K562 (cell line): ENCODE measurements around the gene PPP1R10. TPM values are rescaled to one million over a fixed set of nuclear protein-coding genes. Genes with fewer than 3 reads are reported as not detected.

Experiments used
- ATAC-seq: fragments of 200-7000 bp; cut with Tn5 transposase; 3 replicates; pipeline ENCODE4 v1.9.1; 2020; ENCODE audit warnings: moderate library complexity
- BruUV-seq: library from RNA; stranded (reverse); fragments of 400-500 nt; replicated peaks from 2 replicates; lab custom pipeline; 2021; lab: Mats Ljungman, UMichigan
- CTCF ChIA-PET: fragments of 300-600 bp; formaldehyde crosslinking; extraction: SDS; loops from one replicate; lab custom pipeline; 2021; ENCODE audit warnings: low intra/inter-chr PET ratio; lab: Yijun Ruan, JAX
- POLR2A ChIA-PET: fragments of 300-600, 350-650 bp; sonication (Branson Sonifier 250); formaldehyde crosslinking; extraction: SDS; loops from one replicate; lab custom pipeline; 2021; ENCODE audit warnings: antibody characterized with exemption, inconsistent platforms; lab: Yijun Ruan, JAX
- DNase-seq, 4 experiments: peaks; one replicate each; pipeline versions ENCODE4 v3.0.0 to v3.0.0-alpha.2; 2011 to 2018; ENCODE audit warnings: low spot score in 3 of 4, mixed read lengths in 3 of 4; ENCODE audit errors: extremely low read depth in 1 of 4
- FAIRE-seq: peaks from 2 replicates; lab custom pipeline; 2011; peaks lifted over from hg19 to GRCh38; lab: Jason Lieb, UNC
- H2AFZ ChIP-seq: 2 replicates; pipeline ENCODE4 v1.6.0; 2011; ENCODE audit warnings: low read depth, low read length, control low read depth, inconsistent platforms
- H3K27ac ChIP-seq: fragments of 200-600 bp; 3 replicates; pipeline ENCODE4 v1.8.0; 2011; ENCODE audit warnings: low read depth, mild to moderate bottlenecking, control low read depth, inconsistent platforms, low read length, moderate library complexity, mixed read lengths; ENCODE audit errors: extremely low read depth
- H3K27me3 ChIP-seq, 2 experiments: fragments of 300-600 bp in 1 of 2; 2 replicates in 1 of 2; 3 replicates in 1 of 2; pipeline versions ENCODE4 v1.6.0 to v1.8.0; 2011; ENCODE audit warnings: inconsistent platforms in 2 of 2, low read length in 2 of 2, mild to moderate bottlenecking in 1 of 2, mixed read lengths in 1 of 2, moderate library complexity in 1 of 2; ENCODE audit not compliant: control insufficient read depth in 2 of 2, insufficient read depth in 2 of 2
- H3K36me3 ChIP-seq: fragments of 300-600 bp; 3 replicates; pipeline ENCODE4 v1.8.0; 2011; ENCODE audit warnings: mild to moderate bottlenecking, low read length, inconsistent platforms; ENCODE audit not compliant: control insufficient read depth, insufficient read depth
- H3K4me1 ChIP-seq, 2 experiments: fragments of 200-600 bp in 1 of 2; replicated peaks in 1 of 2; 2 replicates in 1 of 2; 3 replicates in 1 of 2; pipeline versions ENCODE4 v1.5.1 to v1.8.0; 2011; ENCODE audit warnings: inconsistent platforms in 2 of 2, low read length in 2 of 2, mild to moderate bottlenecking in 1 of 2, mixed read lengths in 1 of 2, moderate library complexity in 1 of 2; ENCODE audit not compliant: control insufficient read depth in 2 of 2, insufficient read depth in 2 of 2
- H3K4me2 ChIP-seq: 2 replicates; pipeline ENCODE4 v1.6.1; 2011; ENCODE audit warnings: low read length, control low read depth, inconsistent platforms, mixed read lengths; ENCODE audit not compliant: insufficient read depth
- H3K4me3 ChIP-seq: fragments of 200-600 bp; sonication (generic), shearing (Covaris generic); 2 replicates; pipeline ENCODE4 v1.5.1; 2016; ENCODE audit warnings: control low read depth, inconsistent platforms
- H3K79me2 ChIP-seq: fragments of 200-600 bp; 3 replicates; pipeline ENCODE4 v1.8.0; 2011; ENCODE audit warnings: low read length, inconsistent platforms; ENCODE audit not compliant: control insufficient read depth, insufficient read depth
- H3K9ac ChIP-seq, 2 experiments: 2 replicates each; pipeline versions ENCODE4 v1.6.0 to v1.6.1; 2011; ENCODE audit warnings: low read depth in 2 of 2, low read length in 2 of 2, control low read depth in 1 of 2, inconsistent platforms in 1 of 2, mild to moderate bottlenecking in 1 of 2, mixed read lengths in 1 of 2; ENCODE audit not compliant: insufficient read depth in 1 of 2
- H3K9me1 ChIP-seq: one replicate; pipeline ENCODE4 v1.6.0; 2011; ENCODE audit warnings: inconsistent platforms, mild to moderate bottlenecking, low read length, moderate library complexity; ENCODE audit not compliant: control insufficient read depth, insufficient read depth
- H3K9me3 ChIP-seq: replicated peaks from 2 replicates; pipeline ENCODE4 v1.5.1; 2011; ENCODE audit warnings: low read depth, low read length, inconsistent platforms; ENCODE audit not compliant: control insufficient read depth, insufficient read depth
- H4K20me1 ChIP-seq: replicated peaks from 2 replicates; pipeline ENCODE4 v1.6.1; 2011; ENCODE audit warnings: low read length, inconsistent platforms, mixed read lengths; ENCODE audit not compliant: control insufficient read depth, insufficient read depth
- ATF7 ChIP-seq: fragments of 450-650 bp; IDR thresholded peaks from 2 replicates; pipeline ENCODE4 v1.7.1; 2014; ENCODE audit warnings: mild to moderate bottlenecking, moderate library complexity
- BRD9 ChIP-seq: fragments of 450-650 bp; IDR thresholded peaks from 2 replicates; pipeline ENCODE4 v1.6.1; 2018; ENCODE audit warnings: low read depth; ENCODE audit not compliant: partially characterized antibody
- CAMTA2 ChIP-seq: fragments of 250-450 bp; sonication (Bioruptor Pico); conservative IDR thresholded peaks from 2 replicates; pipeline ENCODE4 v1.5.1; 2022
- HNRNPL ChIP-seq: fragments of 200-400 bp; formaldehyde crosslinking; IDR thresholded peaks from 2 replicates; pipeline ENCODE4 v1.6.1; 2017; ENCODE audit warnings: low read depth, mild to moderate bottlenecking, low read length
- KAT2B ChIP-seq: IDR thresholded peaks from one replicate; pipeline ENCODE4 v1.6.1; 2012; ENCODE audit warnings: low read depth, mild to moderate bottlenecking, control low read depth, inconsistent platforms, low read length, moderate library complexity
- MEIS2 ChIP-seq: fragments of 450-650 bp; IDR thresholded peaks from 2 replicates; pipeline ENCODE4 v1.6.1; 2014; ENCODE audit warnings: mild to moderate bottlenecking; ENCODE audit not compliant: partially characterized antibody
- MTA1 ChIP-seq: fragments of 450-650 bp; IDR thresholded peaks from 2 replicates; pipeline ENCODE4 v1.6.1; 2017; ENCODE audit warnings: borderline replicate concordance
- NFATC3 ChIP-seq: fragments of 450-650 bp; IDR thresholded peaks from 2 replicates; pipeline ENCODE4 v1.6.1; 2017; ENCODE audit warnings: mild to moderate bottlenecking
- PTTG1 ChIP-seq: fragments of 450-650 bp; IDR thresholded peaks from 2 replicates; pipeline ENCODE4 v1.6.1; 2016; ENCODE audit warnings: low read depth, mild to moderate bottlenecking, missing genetic modification characterization, missing compliant biosample characterization
- SLC30A9 ChIP-seq: fragments of 250-450 bp; sonication (Bioruptor Pico); IDR thresholded peaks from 2 replicates; pipeline ENCODE4 v1.8.0; 2022; ENCODE audit warnings: mild to moderate bottlenecking, moderate library complexity
- ZNF143 ChIP-seq: sonication (generic); formaldehyde crosslinking; IDR thresholded peaks from 2 replicates; pipeline ENCODE4 v1.9.0; 2022; ENCODE audit warnings: mild to moderate bottlenecking, missing genetic modification reagents
- ZNF507 ChIP-seq: conservative IDR thresholded peaks from 2 replicates; pipeline ENCODE4 v1.6.1; 2017; ENCODE audit warnings: missing genetic modification characterization, missing compliant biosample characterization
- ZNF668 ChIP-seq: fragments of 250-450 bp; sonication (Bioruptor Pico); IDR thresholded peaks from 2 replicates; pipeline ENCODE4 v1.8.0; 2022; ENCODE audit warnings: mild to moderate bottlenecking, inconsistent platforms
- WGBS: fragments of 100-300 bp; shearing (Covaris generic); methylation state at CpG from one replicate; pipeline ENCODE4 v1.1.6; 2016; ENCODE audit warnings: low coverage, mixed read lengths; ENCODE audit not compliant: insufficient coverage; ENCODE audit errors: missing lambda C conversion rate; 5-methylcytosine and 5-hydroxymethylcytosine counted together
- in situ Hi-C: fragments of 300-500 bp; cut with MboI; formaldehyde crosslinking; loops from 4 replicates; pipeline ENCODE4 v1.15.0; 2018; ENCODE audit warnings: inconsistent platforms, mixed read lengths
- intact Hi-C: fragments of 100-400 bp; cut with micrococcal nuclease; formaldehyde crosslinking; loops from 2 replicates; pipeline ENCODE4 v1.14.2; 2022
- polyA plus RNA-seq, 8 experiments: library from polyadenylated mRNA; depleted of rRNA in 4 of 8; stranded (reverse) in 5 of 8; unstranded in 3 of 8; fragments of >200 nt; fragmentation: Nextera tagmentation in 2 of 8; fragmentation: Illumina TruSeq in 1 of 8; extraction: Ambion mirVana in 2 of 8; extraction: Trizol in 1 of 8; gene quantifications; 2 replicates each; pipeline versions ENCODE4 v1.2.1 to v1.2.3, GENCODE V29; 2011 to 2014; ENCODE audit warnings: inconsistent platforms in 1 of 8, missing spikeins in 1 of 8
- total RNA-seq, 7 experiments: library from RNA; depleted of rRNA in 6 of 7; stranded (reverse); fragments of >200 nt in 6 of 7; fragmentation: Illumina TruSeq in 2 of 7; extraction: Trizol in 2 of 7; gene quantifications; 2 replicates each; pipeline versions ENCODE4 v1.2.1 to v1.2.3, GENCODE V29; 2011 to 2021; ENCODE audit warnings: low replicate concordance in 1 of 7
- TF ChIP-seq, protein P1 (sequence below): fragments of 250-450 bp; sonication (Bioruptor Pico); IDR thresholded peaks from 2 replicates; pipeline ENCODE4 v1.8.0; 2022; ENCODE audit warnings: inconsistent platforms, mild to moderate bottlenecking, moderate library complexity, borderline replicate concordance
- TF ChIP-seq, protein P2 (sequence below), 2 experiments: IDR thresholded peaks in 1 of 2; conservative IDR thresholded peaks in 1 of 2; 2 replicates each; pipeline ENCODE4 v1.6.1; 2016; ENCODE audit warnings: low read depth in 2 of 2, mild to moderate bottlenecking in 1 of 2, missing compliant biosample characterization in 1 of 2, missing genetic modification characterization in 1 of 2, moderate library complexity in 1 of 2

The PPP1R10 gene
- total and polyA plus RNA-seq, 9 of the 15 experiments (the other 6 are each of a cell fraction or from before 2014, with no cell fraction given) = 14.1 to 65.5 (median 32.6) TPM

DNA sequence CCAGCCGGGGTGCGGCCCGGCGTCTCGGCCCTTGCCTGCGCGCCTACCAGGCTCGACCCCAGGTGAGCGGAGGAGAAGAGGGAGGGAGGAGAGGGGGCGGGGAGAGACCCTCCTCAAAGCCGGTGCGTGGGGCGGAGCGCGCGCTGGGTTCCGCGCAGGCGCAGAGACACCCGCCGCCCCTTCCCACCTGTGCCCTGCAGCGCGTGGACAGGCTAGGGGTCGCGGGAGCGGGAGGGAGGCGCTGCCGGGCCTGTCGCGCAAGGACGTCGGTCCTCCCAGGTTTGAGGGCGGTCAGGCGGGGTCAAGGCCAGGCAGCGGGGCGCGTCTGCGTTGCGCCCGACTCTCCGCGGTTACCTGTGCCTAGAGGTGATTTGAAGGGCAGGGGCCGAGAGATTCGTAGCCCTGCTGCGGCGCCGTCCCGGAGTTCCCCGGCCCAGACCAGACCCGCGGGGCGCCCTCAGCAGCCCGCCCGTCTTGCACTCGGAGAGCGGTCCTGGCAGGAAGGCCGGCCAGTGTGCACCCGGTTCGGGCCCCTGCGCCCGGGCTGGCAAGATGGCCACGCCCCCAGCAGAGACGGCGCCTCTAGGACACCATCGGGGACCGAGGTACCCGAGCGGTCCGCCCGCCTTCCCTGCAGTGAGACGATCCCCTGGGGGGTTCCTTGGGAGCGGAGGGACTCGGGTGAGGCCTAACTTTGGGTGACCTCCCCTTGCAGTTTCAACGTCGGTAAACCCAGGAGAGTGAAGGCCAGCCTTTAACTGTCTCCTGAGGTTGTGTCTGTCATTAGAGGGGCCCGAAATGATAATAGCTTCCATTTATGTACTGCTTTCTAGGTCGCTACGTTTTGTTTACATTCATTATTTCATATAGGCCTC lies 30.4 kb upstream of the PPP1R10 start:
- Histone ChIP-seq H3K36me3 (peaks cover 36% of the 10 kb centered on the region), H2AFZ (peak overlapping the region; percentile 90), H3K9me3 (no peaks in the 10 kb centered on the region), H3K4me1 (peaks cover 15 to 29% of the 10 kb centered on the region in 2 experiments), H3K4me2 (peak overlapping the region; percentile 97), H4K20me1 (no peaks in the 10 kb centered on the region), H3K79me2 (peaks cover 44% of the 10 kb centered on the region), H3K4me3 (peak overlapping the region; percentile 68), H3K27ac (peak overlapping the region; percentile 83), H3K27me3 (no peaks in the 10 kb centered on the region), H3K9me1 (no peaks in the 10 kb centered on the region), H3K9ac (peak overlapping the region; percentile 75 to 99)
- peak; percentile 89 for ATAC-seq
- WGBS = 1% methylated on average over 71 of the region's 78 CpGs
- ChIA-PET POLR2A (interaction anchor here (0.6 to 3.9 kb wide), 12 partner anchors 10 to 44 kb away, joined by 3 to 46 read pairs (median 5); partner anchors contain the start of gene MRPS18B), CTCF (interaction anchor here (0.6 kb wide), 1 partner anchor 115 kb away, joined by 5 read pairs; no protein-coding TSS in a partner anchor)
- in situ Hi-C loops (no loop called here), intact Hi-C loops (loop anchor here (2.0 kb wide), 1 partner anchor 31 kb away; the partner anchor contains the start of genes MRPS18B and PPP1R10)
- TSS peak; percentile 70 for BruUV-seq
- DNase-seq = peak; percentile 86 to 97 (median 92)
- peak; percentile 62 for FAIRE-seq
- TF ChIP-seq, protein P1, sequence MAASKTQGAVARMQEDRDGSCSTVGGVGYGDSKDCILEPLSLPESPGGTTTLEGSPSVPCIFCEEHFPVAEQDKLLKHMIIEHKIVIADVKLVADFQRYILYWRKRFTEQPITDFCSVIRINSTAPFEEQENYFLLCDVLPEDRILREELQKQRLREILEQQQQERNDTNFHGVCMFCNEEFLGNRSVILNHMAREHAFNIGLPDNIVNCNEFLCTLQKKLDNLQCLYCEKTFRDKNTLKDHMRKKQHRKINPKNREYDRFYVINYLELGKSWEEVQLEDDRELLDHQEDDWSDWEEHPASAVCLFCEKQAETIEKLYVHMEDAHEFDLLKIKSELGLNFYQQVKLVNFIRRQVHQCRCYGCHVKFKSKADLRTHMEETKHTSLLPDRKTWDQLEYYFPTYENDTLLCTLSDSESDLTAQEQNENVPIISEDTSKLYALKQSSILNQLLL (CRISPR knock-in tag) = no peak
- TF ChIP-seq MEIS2 (peak; percentile 41), CAMTA2 (peak; percentile 38; the same call in 1 of the 2 replicates), ATF7 (peak; percentile 50; the same call in 1 of the 2 replicates), ZNF143 (CRISPR knock-in tag) (peak; percentile 54; the same call in 1 of the 2 replicates), KAT2B (no peak), ZNF507 (tag) (no peak), ZNF668 (CRISPR knock-in tag) (no peak), PTTG1 (tag) (no peak), BRD9 (no peak), SLC30A9 (no peak), MTA1 (no peak), HNRNPL (peak; percentile 84; the same call in 1 of the 2 replicates), NFATC3 (no peak)
- TF ChIP-seq, protein P2, sequence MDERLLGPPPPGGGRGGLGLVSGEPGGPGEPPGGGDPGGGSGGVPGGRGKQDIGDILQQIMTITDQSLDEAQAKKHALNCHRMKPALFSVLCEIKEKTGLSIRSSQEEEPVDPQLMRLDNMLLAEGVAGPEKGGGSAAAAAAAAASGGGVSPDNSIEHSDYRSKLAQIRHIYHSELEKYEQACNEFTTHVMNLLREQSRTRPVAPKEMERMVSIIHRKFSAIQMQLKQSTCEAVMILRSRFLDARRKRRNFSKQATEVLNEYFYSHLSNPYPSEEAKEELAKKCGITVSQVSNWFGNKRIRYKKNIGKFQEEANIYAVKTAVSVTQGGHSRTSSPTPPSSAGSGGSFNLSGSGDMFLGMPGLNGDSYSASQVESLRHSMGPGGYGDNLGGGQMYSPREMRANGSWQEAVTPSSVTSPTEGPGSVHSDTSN (CRISPR knock-in tag; IDR thresholded peaks at IDR 0.05; ENCODE audit: low read depth) = no peak
- TF ChIP-seq, protein P2 (tag; conservative IDR thresholded peaks at IDR 0.05; ENCODE audit: low read depth) = no peak
